ENCODE measurements around the gene ZNF165.

Gene ZNF165

GRCh38 chr6:28134015-28134414, 53.6 kb downstream of the ZNF165 start:
- H3K36me3 ChIP-seq (ENCODE audit: control insufficient read depth in 2 of 2, insufficient read depth in 1 of 2, low read length in 2 of 2) = peaks cover 25 to 39% of the 10 kb centered on the region in 2 experiments
- ChIA-PET POLR2A (interaction anchor here (1.0 kb wide), 1 partner anchor 28 kb away, joined by 4 read pairs; no protein-coding TSS in a partner anchor), CTCF (interaction anchor here (1.2 to 1.5 kb wide), 3 partner anchors 9 to 224 kb away, joined by 4 to 9 read pairs (median 5); no protein-coding TSS in a partner anchor)
- H3K4me3 ChIP-seq (ENCODE audit: low read depth, low read length) = no peak overlapping the region
- H3K9me3 ChIP-seq (ENCODE audit: control insufficient read depth, insufficient read depth, low read depth, low read length) = no peaks in the 10 kb centered on the region
- no peak overlapping the region for H3K27ac ChIP-seq (ENCODE audit: extremely low read depth, low read depth, low read length)
- H3K4me1 ChIP-seq (ENCODE audit: control insufficient read depth, insufficient read depth, low read length) = peaks cover 10% of the 10 kb centered on the region; the same call in 1 of the 2 replicates
- TF ChIP-seq ZNF335 (tag by site-specific recombination; conservative IDR thresholded peaks at IDR 0.05) = peak; percentile 80
- TF ChIP-seq ZNF274 (IDR thresholded peaks at IDR 0.05; ENCODE audit: low read length) = no peak
- no peak for TF ChIP-seq ZNF274 (tag by site-specific recombination; IDR thresholded peaks at IDR 0.05; ENCODE audit: borderline replicate concordance)
- no peak for TF ChIP-seq ZNF26 (tag by site-specific recombination; IDR thresholded peaks at IDR 0.05)
- no peak for TF ChIP-seq ZNF560 (tag by site-specific recombination; IDR thresholded peaks at IDR 0.05; ENCODE audit: borderline replicate concordance)
- TF ChIP-seq ZNF211 (tag by site-specific recombination; IDR thresholded peaks at IDR 0.05; ENCODE audit: low read depth) = no peak
- TF ChIP-seq ZNF19 (tag by site-specific recombination; IDR thresholded peaks at IDR 0.05; ENCODE audit: low read depth) = no peak
- TF ChIP-seq ZNF514 (tag by site-specific recombination; IDR thresholded peaks at IDR 0.05) = no peak
- TF ChIP-seq SP3 (tag by site-specific recombination; IDR thresholded peaks at IDR 0.05) = no peak
- peak; percentile 57; the same call in 1 of the 2 replicates for TF ChIP-seq PRDM10 (tag by site-specific recombination; IDR thresholded peaks at IDR 0.05)
- TF ChIP-seq ZNF580 (tag by site-specific recombination; IDR thresholded peaks at IDR 0.05) = no peak
- TF ChIP-seq ZNF280C (tag by site-specific recombination; IDR thresholded peaks at IDR 0.05) = no peak
- no peak for TF ChIP-seq OVOL3 (tag by site-specific recombination; IDR thresholded peaks at IDR 0.05)
- no peak for TF ChIP-seq ZSCAN30 (tag by site-specific recombination; IDR thresholded peaks at IDR 0.05)
- TF ChIP-seq ZNF426 (tag by site-specific recombination; IDR thresholded peaks at IDR 0.05) = no peak
- no peak for TF ChIP-seq ZNF155 (tag by site-specific recombination; IDR thresholded peaks at IDR 0.05)
- TF ChIP-seq ZNF18 (tag by site-specific recombination; IDR thresholded peaks at IDR 0.05) = no peak
- no peak for TF ChIP-seq ZNF600 (tag by site-specific recombination; IDR thresholded peaks at IDR 0.05)
- TF ChIP-seq ZNF555 (tag by site-specific recombination; conservative IDR thresholded peaks at IDR 0.05) = no peak
- TF ChIP-seq ZNF488 (tag by site-specific recombination; IDR thresholded peaks at IDR 0.05) = no peak
- TF ChIP-seq ZSCAN23 (tag by site-specific recombination; IDR thresholded peaks at IDR 0.05) = no peak
- peak; percentile 66 for TF ChIP-seq ZBTB48 (tag by site-specific recombination; IDR thresholded peaks at IDR 0.05)
- peak; percentile 33; the same call in 1 of the 2 replicates for TF ChIP-seq GLIS1 (tag by site-specific recombination; IDR thresholded peaks at IDR 0.05)
- no peak for TF ChIP-seq ZNF704 (tag by site-specific recombination; IDR thresholded peaks at IDR 0.05)
- TF ChIP-seq ZNF214 (tag by site-specific recombination; IDR thresholded peaks at IDR 0.05; ENCODE audit: borderline replicate concordance) = no peak
- no peak for TF ChIP-seq ZNF610 (tag by site-specific recombination; IDR thresholded peaks at IDR 0.05; ENCODE audit: borderline replicate concordance)
- 0 out of 2 replicates have a peak, but pooled peaks have one; percentile 8 for TF ChIP-seq SP7 (tag by site-specific recombination; IDR thresholded peaks at IDR 0.05)

Data from HEK293 (cell line).